Ammon's horn (tissue), 1 donor: ENCODE measurements around the gene SMPX.

Experiments used
- DNase-seq: peaks from one replicate; pipeline ENCODE4 v3.0.0-alpha.2; 2016; ENCODE audit warnings: low spot score

The SMPX gene

GRCh38 chrX:21657318-21658151 lies 100.4 kb downstream of the SMPX start:
- no peak for DNase-seq

GRCh38 chrX:21656587-21657317 lies 101.2 kb downstream of the SMPX start:
- DNase-seq, result no peak
